Measurements from ENCODE around the gene DDX49.

DDX49 gene

DNA sequence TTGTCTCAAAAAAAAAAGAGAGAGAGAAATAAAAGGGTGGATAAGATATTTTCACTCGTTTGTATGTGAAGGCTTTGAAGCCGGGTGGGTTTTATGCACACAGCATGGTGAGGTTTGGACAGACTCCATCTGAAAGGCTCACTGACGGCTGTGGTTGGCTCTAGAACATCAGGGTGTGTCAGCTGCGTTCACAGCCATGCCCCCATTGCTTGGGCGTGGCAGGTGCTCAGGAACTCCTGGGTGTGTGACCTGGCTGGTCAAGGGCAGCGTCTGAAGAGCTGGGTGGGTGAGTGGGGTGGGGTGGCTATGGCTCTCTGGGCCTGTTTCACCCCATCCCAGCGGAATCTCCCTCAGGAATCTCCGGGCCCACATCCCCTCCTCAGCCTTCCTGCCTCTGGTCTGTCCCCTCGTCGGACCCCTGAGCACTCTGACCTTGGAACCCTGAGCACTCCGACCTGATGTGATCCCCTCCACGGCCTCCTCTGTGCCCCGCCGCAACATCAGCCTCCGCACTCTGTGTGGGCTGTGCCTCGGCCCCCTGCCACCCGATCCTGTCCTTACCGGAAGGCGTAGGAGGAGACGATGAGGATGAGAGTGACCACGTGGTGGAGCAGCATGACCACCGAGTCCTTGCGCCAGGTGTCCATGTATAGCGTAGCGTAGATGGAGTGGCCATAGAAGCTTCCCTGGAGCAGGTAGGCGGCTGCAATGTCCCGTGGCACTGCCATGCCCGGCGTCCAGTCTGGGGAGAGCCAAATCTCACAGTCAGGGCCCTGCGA, 35.8 kb upstream of the DDX49 start:
- Histone ChIP-seq H3K27me3 (ENCODE audit: insufficient read depth, low read depth, severe bottlenecking) (no peaks in the 10 kb centered on the region), H3K36me3 (peaks cover 35% of the 10 kb centered on the region), H3K4me3 (ENCODE audit: low read depth, low read length) (no peak overlapping the region), H3K9me3 (ENCODE audit: severe bottlenecking) (no peaks in the 10 kb centered on the region), H3K27ac (no peak overlapping the region)
- no peak for DNase-seq
- no peak for TF ChIP-seq CTCF (IDR thresholded peaks at IDR 0.05; ENCODE audit: low read depth, low read length)

GRCh38 chr19:18886972-18887371, 32.5 kb upstream of the DDX49 start:
- TF ChIP-seq CTCF (IDR thresholded peaks at IDR 0.05; ENCODE audit: low read depth, low read length), result no peak

DNA sequence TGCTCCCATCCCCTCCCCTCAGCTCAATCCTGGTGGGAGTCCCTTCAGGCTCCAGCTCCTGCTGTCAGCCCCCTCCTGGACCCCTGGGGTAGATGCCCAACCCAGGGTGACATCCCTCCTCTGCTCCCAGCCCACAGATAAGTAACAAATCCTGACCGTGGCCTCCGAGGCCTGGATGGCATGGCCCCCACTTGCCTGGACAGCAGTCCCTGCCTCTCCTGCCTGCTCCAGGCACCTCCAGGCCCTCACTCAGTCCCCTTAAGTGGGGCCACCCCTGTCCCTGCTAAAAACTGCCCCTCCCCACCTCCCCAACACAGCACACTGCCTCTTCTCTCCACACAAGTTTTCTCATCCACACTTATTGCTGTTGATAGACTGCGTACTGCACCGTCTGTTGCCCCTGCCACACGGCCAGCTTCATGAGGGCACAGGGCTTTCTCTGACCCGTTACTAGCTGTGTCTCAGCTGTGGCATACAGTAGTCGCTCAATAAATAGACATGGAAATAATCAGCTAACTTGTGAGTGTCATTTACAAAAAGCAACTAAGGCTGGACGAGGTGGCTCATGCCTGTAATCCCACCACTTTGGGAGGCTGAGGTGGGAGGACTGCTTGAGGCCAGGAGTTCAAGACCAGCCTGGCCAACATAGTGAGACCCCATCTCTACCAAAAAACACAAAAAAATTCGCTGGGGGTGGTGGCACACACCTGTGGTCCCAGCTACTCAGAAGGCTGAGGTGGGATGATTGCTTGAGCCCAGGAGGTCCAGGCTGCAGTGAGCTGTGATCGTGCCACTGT, 29.4 kb upstream of the DDX49 start:
- no peak overlapping the region for H3K27ac ChIP-seq
- no peak for DNase-seq

More at GRCh38 chr19:18886972-18887371, 32.5 kb upstream of the DDX49 start:
- DNase-seq, result no peak
- no peaks in the 10 kb centered on the region for H3K27me3 ChIP-seq (ENCODE audit: insufficient read depth, low read depth, severe bottlenecking)
- H3K27ac ChIP-seq, result no peak overlapping the region
- H3K4me3 ChIP-seq (ENCODE audit: low read depth, low read length), result no peak overlapping the region
- H3K9me3 ChIP-seq (ENCODE audit: severe bottlenecking), result no peaks in the 10 kb centered on the region
- H3K36me3 ChIP-seq, result peaks cover 15% of the 10 kb centered on the region

DNA sequence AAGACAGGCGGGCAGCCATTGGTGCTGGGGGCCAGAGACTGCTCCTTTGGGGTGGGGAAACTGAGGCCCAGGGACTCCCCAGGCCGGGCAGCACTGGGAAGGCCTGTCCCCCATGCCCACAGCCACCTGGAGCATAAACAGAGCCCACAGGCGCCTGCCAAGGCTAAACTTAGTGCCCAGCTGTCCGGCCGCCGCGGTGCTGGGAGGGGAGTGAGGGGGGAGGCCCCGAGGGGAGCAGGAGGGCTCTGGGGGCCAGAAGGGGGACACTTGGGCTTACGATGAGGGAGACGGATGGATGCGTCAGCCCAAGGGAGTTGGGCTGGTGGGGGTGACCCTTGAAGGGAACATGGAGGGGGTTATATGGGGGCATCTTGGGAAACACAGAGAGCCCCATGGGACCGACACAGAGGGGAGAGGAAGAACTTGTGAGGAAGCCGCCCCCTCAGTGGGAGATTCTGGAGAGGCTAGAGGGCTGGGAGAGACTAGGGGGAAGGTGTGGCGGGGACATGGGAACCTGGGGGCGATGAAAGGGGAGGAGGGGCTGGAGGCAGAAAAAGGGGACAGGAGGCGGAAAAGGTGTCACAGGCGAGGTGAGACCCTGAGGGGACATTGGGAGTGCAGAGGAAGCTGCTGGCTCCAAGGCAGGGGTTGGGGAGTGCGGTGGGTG, 25.8 kb upstream of the DDX49 start:
- Histone ChIP-seq H3K36me3 (no peaks in the 10 kb centered on the region; the same call in none of the 2 replicates), H3K27ac (no peak overlapping the region), H3K27me3 (ENCODE audit: insufficient read depth, low read depth, severe bottlenecking) (no peaks in the 10 kb centered on the region), H3K9me3 (ENCODE audit: severe bottlenecking) (no peaks in the 10 kb centered on the region), H3K4me3 (ENCODE audit: low read depth, low read length) (no peak overlapping the region)
- no peak for TF ChIP-seq CTCF (IDR thresholded peaks at IDR 0.05; ENCODE audit: low read depth, low read length)
- no peak for DNase-seq

More for the DNA sequence above, 29.4 kb upstream of the DDX49 start:
- H3K36me3 ChIP-seq, result peaks cover 7% of the 10 kb centered on the region
- no peaks in the 10 kb centered on the region for H3K9me3 ChIP-seq (ENCODE audit: severe bottlenecking)
- TF ChIP-seq CTCF (IDR thresholded peaks at IDR 0.05; ENCODE audit: low read depth, low read length), result no peak
- no peak overlapping the region for H3K4me3 ChIP-seq (ENCODE audit: low read depth, low read length)
- H3K27me3 ChIP-seq (ENCODE audit: insufficient read depth, low read depth, severe bottlenecking), result no peaks in the 10 kb centered on the region

DNA sequence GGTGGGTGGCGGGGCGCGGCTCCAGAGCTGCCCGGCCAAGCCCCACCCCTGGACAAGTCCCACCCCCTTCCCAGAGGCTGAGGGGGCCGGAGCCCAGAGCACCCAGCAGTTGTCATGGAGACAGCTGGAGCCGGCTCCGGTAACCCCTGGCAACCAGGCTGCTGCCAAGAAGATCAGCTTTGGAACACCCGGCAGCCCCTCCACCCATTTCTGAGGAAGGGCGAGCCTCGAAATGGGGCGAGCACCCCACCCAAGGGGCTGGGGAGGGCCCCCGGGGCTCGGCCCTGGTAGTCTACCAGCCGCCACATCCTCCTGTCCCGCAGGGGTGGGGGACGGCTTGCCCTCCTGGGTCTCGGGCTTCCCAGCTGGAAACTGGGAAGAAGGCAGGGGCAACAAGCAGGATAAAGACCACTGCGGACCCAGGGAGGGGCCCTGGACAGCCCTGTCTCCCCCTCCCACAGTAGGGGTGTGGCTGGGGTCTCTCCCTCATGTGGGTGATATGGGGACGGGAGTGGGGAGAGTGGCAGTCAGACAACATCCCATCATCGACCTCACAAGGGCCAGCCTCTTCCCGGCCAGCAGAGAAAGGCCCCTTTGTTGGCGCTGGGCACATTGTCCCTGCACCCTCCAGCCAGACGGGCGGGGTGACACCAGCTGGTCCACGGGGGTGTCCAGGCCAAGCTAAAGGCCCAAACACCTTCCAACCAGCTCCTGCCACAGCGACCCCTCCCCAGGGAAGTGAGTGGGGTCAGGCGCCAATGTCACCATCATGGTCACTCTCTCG, 25.1 kb upstream of the DDX49 start:
- peaks cover 7% of the 10 kb centered on the region for H3K36me3 ChIP-seq
- H3K9me3 ChIP-seq (ENCODE audit: severe bottlenecking), result no peaks in the 10 kb centered on the region
- H3K27ac ChIP-seq, result no peak overlapping the region
- TF ChIP-seq CTCF (IDR thresholded peaks at IDR 0.05; ENCODE audit: low read depth, low read length), result no peak
- H3K27me3 ChIP-seq (ENCODE audit: insufficient read depth, low read depth, severe bottlenecking), result no peaks in the 10 kb centered on the region
- no peak for DNase-seq
- H3K4me3 ChIP-seq (ENCODE audit: low read depth, low read length), result peak overlapping the region; percentile 61

Measured in WERI-Rb-1 (cell line).